ENCODE results near the gene PLXDC1.
"Not testable (repeated sequence)": the region's sequence is repeated elsewhere in the genome, so short reads cannot be mapped to it uniquely, and the experiment has no call there.

Gene PLXDC1

DNA sequence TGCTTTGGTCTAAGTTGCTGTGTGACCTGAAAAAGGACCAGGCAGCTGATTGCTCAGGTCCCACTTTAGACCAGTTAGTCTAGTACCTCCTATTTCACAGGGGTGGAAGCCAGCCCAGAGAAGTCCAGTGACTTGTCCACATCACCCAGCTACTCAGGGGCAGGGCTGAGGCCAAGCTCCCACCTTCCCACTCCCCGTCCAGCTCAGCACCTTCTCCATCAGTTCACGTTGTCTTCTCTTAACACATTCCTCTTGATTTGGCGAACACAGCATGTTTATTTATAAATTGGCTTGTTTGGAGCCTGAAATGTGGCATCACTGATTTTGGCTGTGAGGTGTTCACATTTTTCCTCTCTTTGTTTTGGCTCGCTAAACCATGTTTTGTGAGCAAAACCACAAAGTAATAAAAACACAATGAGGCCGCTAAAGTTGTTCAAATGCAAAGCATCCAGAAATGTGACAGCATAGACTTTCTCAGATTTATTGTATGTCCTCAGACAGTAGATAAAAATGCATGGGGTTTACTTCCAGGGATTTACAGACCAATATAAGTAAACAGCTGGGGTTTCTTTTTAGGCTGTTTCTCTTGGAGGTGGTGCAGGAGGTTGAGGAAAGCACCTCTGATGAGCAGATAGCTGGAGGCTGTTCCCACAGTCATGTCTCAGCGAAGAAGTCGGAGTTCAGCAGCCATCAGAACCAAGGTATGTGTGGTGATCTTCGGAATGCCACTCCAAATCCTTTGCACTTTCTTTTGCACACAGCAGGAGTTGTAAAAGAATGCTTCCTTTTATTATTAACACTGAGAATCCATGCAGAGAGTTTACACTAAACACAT is 88.4 kb downstream of the PLXDC1 start:
- no peak for DNase-seq (ENCODE audit: low read depth)

DNA sequence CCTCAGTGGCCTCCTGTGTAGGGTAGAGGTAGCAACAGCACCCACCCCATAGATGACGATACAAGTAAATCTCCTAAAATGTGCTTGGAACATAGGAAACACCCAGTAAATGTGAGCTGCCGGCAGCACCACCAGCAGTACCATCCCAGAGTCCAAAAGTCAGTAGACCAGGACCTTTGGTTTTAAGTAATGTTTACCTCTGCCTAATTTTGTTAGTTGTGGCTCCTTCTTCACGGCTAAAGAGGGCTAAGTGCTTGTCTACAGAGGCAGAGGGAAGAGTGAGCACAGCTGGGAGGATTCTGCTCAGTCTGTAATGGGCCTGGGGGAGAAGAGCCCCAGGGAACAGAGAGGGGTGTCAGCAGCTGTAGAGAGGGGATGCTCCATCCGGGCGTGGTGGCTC is 92.9 kb downstream of the PLXDC1 start:
- DNase-seq (ENCODE audit: low read depth), result no peak

DNA sequence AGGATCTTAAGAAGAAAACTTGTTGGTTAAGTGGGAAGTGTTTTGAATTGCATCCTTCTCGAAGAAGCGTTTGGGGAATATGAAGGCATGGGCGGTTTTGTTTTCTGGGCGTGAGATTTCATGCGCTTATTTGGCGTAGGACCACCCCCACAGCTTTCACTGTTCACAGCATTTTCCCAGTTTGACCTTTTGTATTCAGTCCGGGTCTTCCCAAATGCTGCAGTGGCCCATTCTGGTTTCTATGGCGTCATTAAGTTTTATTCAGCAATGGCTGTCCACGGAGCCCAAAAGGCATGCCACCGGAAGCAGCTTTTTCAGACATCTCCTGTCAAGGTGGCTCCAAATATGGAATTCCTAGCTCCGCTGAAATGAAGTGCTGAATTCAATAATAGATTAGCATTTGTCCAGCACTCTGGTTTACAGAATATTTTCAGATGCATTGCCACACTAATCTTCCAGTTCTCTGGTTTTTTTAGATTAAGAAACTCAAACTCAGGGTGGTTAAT is 93.7 kb downstream of the PLXDC1 start:
- no peak for DNase-seq (ENCODE audit: low read depth)

DNA sequence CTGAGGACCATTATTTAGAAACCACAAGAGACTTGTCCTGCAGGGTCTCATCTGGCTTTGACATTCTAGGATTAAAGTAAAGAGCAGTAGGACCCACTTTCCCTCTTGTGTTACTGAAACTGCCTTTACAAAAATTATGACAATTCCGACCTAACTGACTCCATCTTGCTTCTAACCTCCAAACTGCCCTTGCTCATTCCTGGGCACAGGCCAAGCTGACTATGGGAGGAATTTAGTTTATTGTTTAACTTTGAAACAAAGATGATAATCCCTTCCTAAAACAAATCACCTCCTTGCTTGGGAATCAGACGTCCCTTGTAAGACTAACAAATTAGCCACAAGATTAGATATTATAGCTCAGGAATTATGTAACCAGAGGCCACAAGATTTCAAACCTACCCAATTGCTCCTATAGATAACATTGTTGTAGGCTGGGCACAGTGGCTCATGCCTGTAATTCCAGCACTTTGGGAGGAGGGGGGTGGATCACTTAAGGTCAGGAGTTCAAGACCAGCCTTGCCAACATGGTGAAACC is 97.3 kb downstream of the PLXDC1 start:
- no peak for DNase-seq (ENCODE audit: low read depth)

DNA sequence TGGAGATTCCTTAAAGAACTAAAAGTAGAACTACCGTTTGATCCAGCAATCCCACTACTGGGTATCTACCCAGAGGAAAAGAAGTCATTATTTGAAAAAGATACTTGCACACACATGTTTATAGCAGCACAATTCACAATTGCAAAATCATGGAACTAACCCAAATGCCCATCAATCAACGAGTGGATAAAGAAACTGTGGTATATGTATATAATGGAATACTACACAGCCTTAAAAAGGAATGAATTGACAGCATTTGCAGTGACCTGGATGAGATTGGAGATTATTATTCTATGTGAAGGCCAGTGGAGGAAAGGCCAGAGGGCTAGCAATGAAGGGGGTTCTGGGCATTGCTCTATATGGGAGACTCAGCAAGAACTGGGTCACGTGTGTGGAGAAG is 99.0 kb downstream of the PLXDC1 start:
- DNase-seq (ENCODE audit: low read depth), result not testable (repeated sequence)

DNA sequence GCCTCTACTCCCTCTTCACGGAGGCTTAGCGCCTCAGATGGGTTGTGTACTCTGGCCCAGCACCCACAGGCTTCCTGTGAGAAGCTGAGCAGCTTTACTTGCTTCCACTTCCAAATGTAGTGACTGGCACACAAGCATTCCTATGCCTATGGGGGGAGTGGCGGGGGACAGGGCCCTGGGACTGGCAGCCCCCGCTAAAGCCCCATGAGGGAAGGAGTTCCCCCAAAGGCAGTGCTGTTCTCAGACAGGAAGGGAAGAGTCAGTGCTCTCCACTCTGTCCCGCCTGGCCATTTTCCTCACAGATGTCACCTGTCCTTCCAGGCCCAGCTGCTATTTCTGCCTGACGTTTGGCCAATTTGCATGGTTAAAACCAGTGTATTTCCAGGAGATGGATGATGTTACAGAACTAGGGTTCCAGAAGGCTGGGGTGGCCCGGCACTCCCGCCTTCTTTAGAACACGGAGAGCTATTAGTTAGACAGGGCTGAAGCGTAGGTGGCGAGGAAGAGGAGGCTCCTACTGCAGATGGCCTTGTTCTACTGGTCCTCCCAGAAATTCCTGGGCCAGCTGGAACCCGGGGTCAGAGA is 100.3 kb downstream of the PLXDC1 start:
- no peak for DNase-seq (ENCODE audit: low read depth)

DNA sequence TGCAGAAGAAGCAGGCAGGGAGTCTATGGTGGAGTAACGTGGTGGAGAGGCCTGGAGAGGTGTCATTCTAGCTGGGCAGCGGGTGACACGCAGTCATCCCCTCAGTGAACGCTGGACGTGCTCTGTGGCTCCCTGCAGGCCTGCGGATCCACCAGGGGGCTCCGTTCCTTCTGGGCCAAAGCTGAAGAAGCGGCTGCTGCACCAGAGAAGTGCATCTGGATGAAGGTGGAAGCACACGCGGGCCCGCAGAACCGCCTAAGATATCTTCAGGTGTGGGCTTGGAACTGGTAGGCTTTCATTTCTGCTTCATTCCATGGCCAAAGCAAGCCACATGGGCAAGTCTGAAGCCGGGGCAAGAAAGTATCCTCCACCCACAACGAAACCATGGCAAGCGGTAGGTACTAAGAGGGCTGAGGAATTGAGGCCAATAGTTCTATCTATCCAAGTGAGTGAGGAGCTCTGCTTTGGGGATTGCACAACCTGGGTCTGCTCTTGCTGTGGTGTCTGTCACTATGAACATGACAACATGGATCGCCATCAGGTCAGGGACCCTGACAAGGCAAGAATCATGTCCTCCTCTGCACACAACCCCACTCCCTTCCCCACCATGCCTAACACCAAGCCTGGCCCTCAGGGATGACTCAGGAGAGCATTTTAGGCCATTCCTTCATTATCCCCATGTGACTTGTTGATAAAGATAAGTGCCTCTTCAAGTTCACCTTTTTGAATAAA is 105.3 kb downstream of the PLXDC1 start:
- DNase-seq (ENCODE audit: low read depth), result no peak

DNA sequence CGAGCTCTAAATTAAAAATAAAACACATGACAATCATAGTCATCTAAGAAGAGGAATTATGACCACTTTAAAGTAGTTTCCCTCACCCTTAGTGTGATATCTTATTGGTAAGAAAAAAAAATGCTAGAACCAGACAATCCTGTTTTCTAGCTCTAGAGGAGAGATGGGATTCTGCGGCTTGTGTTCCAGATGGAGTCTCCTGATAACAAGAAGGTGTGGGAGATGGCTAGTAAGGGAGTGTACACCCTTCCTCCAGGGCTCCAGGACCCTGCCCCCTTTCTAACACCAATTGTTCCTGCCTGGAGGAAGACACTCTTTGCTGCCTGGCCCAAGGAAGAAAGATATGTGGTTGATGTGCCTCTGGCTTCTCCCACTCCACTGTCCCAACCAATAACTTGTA is 115.4 kb downstream of the PLXDC1 start:
- DNase-seq (ENCODE audit: low read depth), result no peak

DNA sequence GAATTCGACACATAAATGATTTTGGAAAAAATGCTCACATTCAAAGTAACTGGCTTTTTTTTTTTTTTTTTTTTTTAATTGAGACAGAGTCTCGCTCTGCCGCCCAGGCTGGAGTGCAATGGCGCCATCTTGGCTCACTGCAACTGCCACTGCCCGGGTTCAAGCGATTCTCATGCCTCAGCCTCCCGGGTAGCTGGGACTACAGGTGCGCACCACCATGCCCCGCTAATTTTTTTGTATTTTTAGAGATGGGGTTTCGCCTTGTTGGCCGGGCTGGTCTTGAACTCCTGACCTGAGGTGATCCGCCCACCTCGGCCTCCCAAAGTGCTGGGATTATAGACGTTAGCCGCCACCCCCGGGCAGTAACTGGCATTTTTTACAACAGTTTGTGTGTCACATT is 115.9 kb downstream of the PLXDC1 start:
- DNase-seq (ENCODE audit: low read depth), result not testable (repeated sequence)

DNA sequence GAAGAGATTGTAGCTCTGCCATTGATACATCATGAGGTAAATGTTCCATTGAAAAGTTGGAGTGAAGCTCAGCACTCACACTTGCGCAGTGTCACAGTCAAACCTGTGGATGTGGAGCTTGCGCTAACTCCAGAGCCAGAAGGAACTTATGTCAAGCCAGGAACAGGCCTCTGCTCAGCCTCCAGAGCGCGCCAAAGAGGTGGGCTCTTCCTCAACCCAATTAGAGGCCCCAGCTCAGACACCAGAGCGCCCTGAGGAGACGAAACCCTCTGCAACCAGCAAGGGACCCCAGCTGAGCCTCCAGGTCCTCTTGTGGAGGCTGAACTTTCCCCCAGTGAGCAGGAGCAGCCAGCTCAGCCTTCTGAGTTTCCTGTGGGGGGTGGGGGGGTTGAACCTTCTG is 122.7 kb downstream of the PLXDC1 start:
- DNase-seq (ENCODE audit: low read depth), result no peak

DNA sequence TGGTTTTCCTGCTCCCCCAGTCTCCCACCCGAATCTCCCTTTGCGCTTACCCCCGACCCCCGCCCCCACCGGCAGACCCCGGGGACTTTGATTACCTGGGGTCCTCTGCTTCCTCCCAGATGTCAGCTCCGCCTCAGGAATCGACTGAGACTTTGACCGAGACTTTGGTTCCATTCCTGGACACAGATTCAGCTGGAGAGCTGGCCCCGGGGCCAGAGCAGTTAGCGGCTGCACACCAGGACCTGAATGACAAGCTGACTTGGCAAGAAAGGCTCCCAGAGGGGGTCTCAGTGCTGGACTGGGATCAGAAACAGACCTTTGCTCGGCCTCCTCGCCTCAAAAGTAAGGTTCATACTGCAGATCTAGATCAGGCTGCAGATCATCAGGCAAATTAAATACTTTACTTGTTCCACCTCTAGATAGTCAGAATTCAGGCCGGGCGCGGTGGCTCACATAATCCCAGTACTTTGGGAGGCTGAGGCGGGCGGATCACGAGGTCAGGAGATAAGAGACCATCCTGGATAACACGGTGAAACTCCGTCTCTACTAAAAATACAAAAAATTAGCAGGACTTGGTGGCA is 123.9 kb downstream of the PLXDC1 start:
- DNase-seq (ENCODE audit: low read depth), result no peak

DNA sequence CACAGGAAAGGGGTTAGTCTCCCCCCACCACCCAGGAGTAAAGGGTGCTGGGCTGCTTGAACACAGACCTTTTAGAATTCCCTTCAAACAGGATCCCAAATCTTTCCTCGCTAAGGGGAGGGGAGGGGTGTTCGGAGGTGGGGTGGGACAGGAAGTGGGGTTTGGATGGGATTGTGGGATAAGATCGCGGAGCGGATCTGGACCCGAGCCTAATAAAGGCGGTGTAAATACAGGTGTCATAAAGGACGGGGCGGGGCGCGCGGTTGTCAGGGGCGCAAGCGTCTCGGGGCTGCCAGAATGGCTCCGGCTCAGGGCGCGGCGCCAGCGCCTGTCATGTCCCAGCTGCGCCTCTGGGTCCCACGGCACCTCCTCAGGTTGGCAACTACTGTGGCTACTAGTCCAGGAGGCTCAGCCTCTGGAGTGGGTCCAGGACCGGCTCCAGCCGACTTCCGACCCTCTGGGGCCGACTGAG is 124.4 kb downstream of the PLXDC1 start:
- DNase-seq (ENCODE audit: low read depth), result no peak

DNA sequence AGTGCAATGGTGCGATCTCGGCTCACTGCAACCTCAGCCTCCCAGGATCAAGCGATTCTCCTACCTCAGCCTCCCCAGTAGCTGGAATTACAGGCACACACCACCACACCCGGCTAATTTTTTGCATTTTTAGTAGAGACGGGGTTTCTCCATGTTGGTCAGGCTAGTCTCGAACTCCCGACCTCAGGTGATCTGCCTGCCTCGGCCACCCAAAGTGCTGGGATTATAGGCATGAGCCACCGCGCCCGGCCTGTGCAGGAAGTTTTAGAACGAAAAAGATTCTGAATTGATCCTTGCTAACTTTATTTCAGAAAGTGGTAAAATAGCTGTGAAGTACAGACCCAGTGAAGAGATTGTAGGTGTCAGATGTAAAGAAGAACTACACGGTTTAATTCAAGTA is 125.1 kb downstream of the PLXDC1 start:
- DNase-seq (ENCODE audit: low read depth), result not testable (repeated sequence)

DNA sequence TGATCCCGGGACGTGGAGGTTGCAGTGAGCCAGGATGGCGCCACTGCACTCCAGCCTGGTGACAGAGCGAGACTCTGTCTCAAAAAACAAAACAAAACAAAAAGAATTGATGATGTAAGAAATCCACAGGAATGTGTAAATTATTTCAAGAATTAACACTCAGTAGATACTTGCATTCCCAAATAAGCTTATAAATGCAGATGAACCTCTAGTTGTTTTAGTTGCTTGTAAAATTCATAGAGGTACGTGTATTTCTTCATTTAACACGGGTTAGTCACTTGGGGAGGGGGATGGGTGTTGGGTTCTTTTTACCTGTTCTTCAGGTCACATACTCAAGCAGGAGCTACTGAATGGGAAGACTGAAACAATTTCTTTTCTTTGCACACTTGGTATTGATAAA is 128.5 kb downstream of the PLXDC1 start:
- no peak for DNase-seq (ENCODE audit: low read depth)

DNA sequence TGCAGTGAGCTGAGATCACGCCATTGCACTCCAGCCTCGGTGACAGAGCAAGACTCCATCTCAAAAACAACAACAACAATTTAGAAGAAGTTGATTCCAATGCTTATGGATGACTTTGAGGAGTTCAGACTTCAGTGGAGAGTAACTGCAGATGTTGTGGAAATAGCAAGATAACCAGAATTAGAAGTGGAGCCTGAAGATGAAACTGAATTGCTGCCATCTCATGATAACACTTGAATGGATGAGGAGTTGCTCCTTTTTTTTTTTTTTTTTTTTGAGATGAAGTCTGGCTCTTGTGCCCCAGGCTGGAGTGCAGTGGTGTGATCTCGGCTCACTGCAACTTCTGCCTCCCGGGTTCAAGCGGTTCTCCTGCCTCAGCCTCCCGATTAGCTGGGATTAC is 131.4 kb downstream of the PLXDC1 start:
- not testable (repeated sequence) for DNase-seq (ENCODE audit: low read depth)

DNA sequence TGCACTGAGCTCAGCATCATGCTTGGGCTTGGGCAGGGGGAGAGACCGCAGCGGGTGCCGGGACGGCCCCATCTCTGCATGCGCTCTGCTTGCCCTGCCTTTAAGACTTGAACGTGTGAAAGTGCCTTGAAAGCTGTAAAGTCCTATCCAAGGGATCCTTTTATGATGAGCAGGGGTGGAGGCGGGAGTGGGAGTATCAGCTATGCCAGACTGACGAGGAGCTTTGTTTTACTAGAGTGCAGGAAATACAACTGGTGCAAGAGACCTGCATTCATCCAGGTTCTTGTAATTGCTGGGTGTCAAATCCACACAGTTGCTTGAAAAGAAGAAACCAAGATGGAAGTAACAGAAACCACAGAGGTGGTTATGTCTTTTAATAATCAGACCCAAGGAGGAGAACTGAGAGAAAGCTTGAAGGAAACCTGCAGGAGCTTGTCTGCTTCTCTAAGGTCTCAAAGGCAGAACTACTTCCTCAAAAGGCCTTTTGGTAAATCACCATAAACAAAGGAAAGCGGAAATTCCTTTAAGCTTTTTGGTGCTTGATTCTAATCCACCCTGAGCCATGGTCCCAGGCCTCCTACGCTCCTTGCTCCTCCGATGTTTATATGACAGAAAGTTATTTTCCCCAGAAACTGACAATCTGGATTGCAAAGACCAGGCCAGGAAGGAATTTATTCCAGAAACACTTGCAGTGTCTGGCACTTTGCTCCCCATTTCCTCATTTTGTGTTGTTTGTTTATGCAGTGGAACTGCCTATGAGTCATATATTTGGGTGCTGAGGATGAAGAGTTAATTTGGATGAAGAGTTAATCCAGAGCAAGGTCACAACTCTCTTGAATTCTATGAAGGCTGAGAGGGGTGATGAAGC is 132.9 kb downstream of the PLXDC1 start:
- no peak for DNase-seq (ENCODE audit: low read depth)

DNA sequence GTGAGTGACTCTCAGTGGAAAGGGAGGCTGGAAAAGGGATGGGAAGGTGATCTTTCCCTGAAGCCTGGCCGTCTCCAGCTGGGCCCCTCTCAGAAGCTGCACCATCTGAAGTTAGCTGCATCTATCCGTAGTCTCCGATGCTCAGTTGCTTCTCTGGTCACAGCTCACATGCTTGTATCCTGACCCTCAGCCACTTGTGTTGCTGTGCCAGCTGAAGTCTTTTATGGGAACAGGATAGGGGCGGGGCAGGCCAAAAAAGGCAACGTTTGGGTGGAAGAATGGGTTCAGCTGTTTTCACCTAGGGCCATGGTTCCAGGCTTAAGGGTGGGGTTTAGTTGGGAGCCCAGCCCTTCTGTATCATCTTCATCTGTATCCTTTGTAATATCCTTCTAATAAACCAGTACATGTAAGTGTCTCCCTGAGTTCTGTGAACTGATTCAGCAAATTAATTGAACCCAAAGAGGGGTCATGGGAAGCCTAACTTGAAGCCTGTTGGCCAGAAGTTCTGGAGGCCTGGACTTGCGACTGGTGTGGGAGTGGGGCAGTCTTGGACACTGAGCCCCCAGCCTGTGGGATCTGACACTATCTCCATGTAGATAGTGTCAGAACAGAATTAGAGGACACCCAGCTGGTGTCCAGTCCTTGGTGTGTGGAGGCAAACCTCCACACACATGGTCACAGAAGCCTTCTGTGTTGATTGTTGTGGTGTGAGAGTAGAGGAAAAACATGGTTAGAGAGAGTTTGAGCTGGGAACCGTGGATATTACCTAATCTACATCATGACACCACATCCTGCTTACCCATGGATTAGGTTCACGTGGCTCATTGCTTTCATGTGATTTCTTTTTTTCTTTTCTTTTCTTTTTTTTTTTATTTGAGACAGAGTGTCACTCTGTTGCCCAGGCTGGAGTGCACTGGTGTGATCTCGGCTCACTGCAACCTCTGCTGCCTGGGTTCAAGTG is 135.0 kb downstream of the PLXDC1 start:
- no peak for DNase-seq (ENCODE audit: low read depth)

DNA sequence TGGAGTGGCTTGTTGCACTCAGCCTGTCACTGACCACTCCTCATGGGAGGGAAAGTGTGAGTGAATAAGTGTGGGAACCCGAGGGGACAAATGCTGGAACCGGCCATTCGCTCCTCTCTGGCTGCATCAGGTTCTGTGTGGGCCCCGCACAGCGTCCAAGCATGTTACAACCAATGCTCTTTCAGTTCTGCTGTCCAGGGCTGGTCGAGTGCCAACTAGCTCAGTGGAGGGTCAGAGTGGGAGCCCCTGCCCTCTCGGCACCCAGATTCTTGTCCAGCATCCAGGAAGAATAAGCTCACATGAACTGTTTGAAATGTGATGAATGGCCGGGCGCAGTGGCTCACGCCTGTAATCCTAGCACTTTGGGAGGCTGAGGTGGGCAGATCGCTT is 135.9 kb downstream of the PLXDC1 start:
- DNase-seq (ENCODE audit: low read depth), result no peak

DNA sequence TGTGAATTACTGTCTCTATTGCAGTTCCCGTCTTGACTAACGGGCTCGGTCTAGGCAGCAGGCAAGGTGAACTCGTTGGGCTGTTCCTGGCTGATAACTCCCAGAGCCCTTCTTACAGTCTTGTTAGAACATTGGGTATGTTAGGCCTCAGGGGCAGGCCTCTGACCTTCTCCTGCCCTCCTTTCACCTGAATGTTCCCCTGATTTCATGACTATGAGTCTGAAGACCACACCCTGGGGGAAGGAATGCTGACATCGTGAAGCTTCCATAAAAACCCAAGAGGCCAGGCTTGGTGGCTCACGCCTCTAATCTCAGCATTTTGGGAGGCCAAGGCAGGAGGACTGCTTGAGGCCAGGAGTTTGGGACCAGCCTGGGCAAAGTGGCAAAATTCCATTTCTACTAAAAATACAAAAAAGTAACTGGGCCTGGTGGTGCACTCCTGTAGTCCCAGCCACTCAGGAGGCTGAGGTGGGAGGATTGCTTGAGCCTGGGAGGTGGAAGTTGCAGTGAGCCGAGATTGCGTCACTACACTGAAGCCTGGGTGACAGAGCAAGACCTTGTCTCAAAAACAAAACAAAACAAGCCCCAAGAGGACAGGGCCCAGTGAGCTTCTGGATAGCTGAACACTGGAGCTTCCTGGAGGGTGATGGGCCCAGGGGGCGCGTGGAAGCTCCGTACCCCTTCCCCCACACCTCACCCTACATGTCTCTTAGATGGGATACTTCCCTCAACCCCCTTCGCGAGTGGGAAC is 136.5 kb downstream of the PLXDC1 start:
- no peak for DNase-seq (ENCODE audit: low read depth)

All from T-helper 22 cell (primary cell).